Stimulated activated CD4-positive, alpha-beta T cell treated with anti-CD3 and anti-CD28 coated beads, Interleukin-4, amount 100 ng/mL, for 4 hours (primary cell): Measurements from ENCODE around the gene SLC45A1.
"Not testable (repeated sequence)": the region's sequence is repeated elsewhere in the genome, so short reads cannot be mapped to it uniquely, and the experiment has no call there.

Source experiments
- DNase-seq, 2 experiments: peaks; one replicate each; pipeline ENCODE4 v3.0.0-alpha.2; 2020

SLC45A1 gene

GRCh38 chr1:8371372-8371991, 53.6 kb downstream of the SLC45A1 start:
- no peak for DNase-seq

DNA sequence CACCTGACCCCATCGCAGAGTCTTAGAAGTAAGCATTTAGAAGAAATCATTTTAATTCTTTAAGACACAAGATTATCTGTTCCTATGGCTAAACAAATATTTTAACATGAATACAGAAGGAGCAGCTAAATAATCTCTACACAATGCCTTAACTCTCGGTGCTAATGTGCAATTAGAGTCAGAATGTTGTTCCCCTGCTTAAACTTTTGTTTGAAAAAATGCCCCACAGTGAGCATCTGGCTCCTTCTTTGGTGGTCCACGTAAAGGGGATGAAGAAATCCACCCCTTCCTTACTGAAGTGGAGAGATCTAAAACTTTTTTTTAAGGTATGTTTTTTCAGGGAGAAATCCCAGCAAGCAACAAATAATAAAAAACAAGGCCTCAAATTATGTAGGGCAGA, 55.2 kb downstream of the SLC45A1 start:
- no peak for DNase-seq

DNA sequence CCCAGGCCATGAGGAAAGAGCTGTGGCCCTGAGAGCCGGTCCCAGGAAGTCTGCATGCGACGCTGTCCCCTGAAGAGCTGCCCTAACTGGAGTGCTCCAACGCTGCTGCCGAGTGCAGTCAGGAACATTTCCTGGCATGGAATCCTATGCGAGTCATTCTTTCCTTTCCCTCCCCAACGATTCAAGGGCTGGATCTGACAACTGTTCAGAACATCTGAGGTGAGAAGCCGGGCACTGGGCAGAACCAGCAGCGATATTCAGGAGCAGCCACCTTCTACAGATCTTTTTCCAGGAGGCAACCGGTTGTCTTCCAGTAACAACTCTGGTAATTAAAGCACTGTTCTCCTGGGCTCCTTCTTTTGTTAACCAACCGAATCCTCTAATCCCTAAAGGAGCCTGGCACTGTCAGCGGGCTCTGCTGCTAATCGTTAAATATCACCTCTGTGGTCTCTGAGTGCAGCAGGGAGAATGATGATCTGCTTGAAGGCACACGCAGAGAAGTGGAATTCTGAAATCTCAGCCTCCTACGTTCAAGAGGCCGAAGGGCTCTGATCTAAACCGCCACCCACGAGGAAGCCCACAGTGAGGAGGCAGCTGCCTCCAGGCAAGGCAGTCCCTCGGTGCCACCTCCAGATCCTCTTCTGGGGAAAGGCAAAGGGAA, 55.8 kb downstream of the SLC45A1 start:
- no peak for DNase-seq

DNA sequence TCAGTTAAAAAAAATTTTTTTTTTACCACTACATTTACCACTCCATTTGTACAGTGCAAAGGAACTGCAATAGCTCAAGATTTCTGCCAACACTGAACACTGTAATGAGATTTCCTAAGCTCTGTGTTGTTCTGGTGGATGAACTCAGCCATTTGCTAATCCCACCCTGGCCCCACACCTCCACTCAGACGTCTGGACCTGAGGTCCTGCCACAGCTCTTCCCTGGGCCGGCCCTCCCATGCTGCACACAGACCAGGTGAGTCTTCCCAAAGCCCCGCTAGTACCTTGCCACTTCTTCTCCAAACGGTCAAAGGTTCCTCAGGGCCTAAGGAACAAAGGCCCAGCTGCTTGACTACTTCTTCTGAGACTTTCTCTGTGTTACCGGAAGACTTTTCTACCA, 56.4 kb downstream of the SLC45A1 start:
- no peak for DNase-seq

GRCh38 chr1:8374812-8375211, 56.9 kb downstream of the SLC45A1 start:
- no peak for DNase-seq

- DNase-seq, result no peak
Observed at GRCh38 chr1:8376358-8376840, 58.5 kb downstream of the SLC45A1 start.

- DNase-seq, result no peak
Observed at GRCh38 chr1:8377271-8377981, 59.5 kb downstream of the SLC45A1 start.

- no peak for DNase-seq
Observed at GRCh38 chr1:8378178-8378577, 60.3 kb downstream of the SLC45A1 start.

DNA sequence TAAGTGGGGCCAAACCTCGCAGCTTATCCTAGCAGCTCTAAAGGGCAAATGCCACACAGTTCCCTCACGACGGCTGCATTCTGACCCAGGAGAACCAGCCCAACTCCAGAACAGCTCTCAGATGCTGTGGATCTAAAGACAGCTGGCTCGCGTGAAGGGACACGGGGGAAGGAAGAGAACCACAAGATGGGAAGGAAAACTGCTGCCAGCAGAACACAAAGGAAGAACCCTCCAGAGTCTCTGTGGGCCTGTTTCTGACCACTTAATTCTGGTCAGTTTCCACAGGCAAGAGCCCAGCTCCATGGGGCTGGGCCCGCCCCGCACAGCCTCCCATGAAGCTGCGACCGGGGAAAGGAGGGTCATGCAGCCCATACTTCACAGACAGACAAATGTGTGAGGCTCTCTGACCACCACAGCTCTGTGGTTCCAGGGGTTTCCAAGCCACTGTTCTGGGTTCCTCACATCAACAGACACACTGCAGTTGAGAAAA, 61.1 kb downstream of the SLC45A1 start:
- no peak for DNase-seq

DNA sequence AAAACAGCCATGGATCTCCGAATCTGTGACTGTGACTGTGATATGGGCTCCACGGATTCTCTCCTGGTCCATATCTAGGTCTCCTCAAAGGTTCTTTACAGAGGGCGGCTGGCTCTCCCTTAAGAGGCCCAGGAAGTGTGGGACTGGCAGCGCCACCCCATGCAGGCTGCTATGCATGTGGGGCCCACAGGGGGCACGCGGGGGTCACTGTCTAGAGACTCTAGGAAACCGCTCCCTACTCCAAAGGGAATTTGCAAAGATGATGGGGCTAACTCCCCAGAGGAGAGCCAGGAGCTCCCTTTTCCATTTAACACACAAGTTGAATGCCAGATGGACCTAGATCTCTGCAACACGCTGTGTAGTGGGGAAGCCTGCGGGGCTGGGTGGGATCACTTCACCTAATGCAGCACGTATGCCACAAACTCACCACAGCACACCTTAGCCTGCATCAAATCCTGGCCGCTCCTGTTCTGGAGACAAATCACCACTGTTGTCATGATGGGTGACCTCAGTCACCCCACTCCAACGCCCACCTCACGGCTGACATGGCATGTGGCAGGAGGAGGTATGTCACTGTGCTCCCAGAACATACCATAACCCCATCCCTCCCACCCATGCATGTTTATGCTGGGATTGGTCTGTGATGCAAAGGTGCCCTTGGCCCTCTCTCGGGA, 61.7 kb downstream of the SLC45A1 start:
- no peak for DNase-seq

- not testable (repeated sequence) for DNase-seq
Observed at GRCh38 chr1:8380310-8380709, 62.4 kb downstream of the SLC45A1 start.

- no peak for DNase-seq
Observed at GRCh38 chr1:8381618-8382017, 63.7 kb downstream of the SLC45A1 start.

DNA sequence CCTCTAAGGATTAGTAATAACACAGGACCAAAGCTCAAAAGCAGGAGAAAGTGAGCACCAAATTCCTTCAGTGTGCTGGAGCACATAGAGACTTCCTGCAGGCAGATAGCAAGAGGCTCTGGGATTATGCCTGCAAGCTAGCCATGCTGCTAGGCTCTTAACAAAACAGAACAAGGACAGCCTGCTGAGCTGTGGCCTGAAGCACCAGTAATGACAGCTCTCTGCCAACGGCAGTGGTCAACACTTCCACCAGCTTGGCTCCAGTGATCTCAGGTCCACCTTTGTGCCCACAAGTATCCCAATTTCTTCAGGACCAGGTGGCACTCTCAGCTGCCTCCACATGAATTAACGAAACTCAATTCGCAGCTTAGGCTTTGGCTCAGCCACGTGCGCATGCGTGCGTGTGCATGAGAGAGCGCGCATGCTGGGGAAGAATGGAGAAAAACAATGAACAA, 64.2 kb downstream of the SLC45A1 start:
- no peak for DNase-seq

GRCh38 chr1:8382608-8383505, 64.9 kb downstream of the SLC45A1 start:
- DNase-seq, result no peak

DNA sequence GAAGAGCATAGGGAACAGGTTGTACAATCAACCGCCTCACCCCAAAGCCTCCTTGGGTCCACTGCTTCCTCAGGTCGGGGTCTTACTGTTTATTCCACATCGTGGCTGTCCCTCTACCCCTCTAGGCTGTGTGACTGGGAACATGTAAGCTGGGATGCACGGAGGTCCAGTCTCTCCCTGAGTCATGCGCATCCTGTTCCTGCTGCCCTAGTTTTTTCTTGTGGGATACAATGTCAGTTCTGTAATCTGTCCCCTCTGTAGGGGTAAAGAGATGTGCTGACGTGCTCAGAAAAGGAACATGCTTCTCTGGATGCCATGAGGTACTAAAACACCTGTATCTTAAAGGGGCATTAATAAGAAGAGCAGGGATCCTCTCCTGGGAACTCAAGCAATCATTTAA, 66.2 kb downstream of the SLC45A1 start:
- no peak for DNase-seq

- no peak for DNase-seq
Observed at GRCh38 chr1:8384577-8384976, 66.7 kb downstream of the SLC45A1 start.

GRCh38 chr1:8386247-8386646, 68.3 kb downstream of the SLC45A1 start:
- DNase-seq, result no peak

DNA sequence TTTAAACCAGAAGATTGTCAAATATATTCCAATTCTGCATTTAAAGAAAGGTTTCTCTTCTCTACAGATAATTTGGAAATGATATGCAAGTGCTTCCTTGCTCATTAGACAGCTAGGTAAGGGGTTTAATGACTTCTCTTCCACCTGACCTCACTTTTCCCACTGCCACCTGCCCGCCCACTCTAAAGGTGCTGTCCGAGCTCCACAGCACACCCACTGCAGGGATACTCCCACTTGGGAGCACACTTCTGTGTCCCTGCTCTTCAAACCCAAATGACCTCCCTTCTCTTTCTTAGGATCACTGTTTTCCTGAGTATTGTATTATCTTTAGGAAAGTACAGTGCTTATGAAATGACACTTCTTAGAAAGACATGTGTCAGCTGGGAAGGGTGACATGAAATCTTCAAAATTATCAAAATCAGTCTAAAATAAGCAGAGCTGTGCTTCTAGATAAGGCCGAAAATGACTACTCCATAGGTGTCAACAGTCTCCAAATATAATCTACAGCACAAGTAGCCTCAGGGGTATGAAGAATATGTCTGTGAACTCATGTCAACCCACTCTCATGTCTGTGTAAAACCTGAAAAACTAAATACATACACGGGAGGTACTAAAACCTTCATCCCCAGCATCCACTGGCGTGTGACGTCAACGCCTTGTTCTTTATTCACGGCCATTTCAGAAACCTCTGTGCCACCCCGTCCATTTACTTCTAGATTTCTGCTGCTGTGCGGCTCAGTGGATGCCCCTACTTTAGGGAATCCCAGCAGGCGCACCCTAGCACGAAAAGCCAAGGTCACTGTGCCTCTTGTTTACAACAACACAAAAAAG, 71.0 kb downstream of the SLC45A1 start:
- no peak for DNase-seq

GRCh38 chr1:8389958-8390535, 72.1 kb downstream of the SLC45A1 start:
- no peak for DNase-seq

DNA sequence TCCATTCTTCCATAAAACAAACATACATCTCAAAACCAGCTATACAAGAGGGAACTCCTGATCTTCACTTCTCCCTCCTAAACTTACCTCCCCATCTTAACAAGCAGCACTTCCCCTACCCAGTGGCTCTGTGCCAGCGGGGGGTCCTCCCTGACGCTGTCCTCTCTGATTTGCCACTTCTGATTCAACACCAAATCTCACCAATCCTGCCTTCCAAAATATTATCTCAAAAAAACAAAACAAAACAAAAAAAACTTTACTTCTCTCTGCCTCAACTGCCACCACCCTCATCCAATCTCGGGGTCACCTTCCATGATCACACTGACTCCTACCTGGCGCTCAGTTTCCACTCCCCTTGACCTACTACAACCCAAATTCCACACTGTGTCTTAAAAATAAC, 72.8 kb downstream of the SLC45A1 start:
- no peak for DNase-seq

GRCh38 chr1:8392522-8392921, 74.6 kb downstream of the SLC45A1 start:
- DNase-seq, result no peak
